Measurements from ENCODE around the gene WDR4.
"Not testable (repeated sequence)": the region's sequence is repeated elsewhere in the genome, so short reads cannot be mapped to it uniquely, and the experiment has no call there.

WDR4 gene

GRCh38 chr21:42815217-42815616 lies 64.1 kb downstream of the WDR4 start:
- DNase-seq (ENCODE audit: low read depth): no peak

- DNase-seq (ENCODE audit: low read depth): not testable (repeated sequence)
Measured at GRCh38 chr21:42812528-42813241, 66.7 kb downstream of the WDR4 start.

GRCh38 chr21:42811960-42812359 lies 67.4 kb downstream of the WDR4 start:
- DNase-seq (ENCODE audit: low read depth): no peak

DNA sequence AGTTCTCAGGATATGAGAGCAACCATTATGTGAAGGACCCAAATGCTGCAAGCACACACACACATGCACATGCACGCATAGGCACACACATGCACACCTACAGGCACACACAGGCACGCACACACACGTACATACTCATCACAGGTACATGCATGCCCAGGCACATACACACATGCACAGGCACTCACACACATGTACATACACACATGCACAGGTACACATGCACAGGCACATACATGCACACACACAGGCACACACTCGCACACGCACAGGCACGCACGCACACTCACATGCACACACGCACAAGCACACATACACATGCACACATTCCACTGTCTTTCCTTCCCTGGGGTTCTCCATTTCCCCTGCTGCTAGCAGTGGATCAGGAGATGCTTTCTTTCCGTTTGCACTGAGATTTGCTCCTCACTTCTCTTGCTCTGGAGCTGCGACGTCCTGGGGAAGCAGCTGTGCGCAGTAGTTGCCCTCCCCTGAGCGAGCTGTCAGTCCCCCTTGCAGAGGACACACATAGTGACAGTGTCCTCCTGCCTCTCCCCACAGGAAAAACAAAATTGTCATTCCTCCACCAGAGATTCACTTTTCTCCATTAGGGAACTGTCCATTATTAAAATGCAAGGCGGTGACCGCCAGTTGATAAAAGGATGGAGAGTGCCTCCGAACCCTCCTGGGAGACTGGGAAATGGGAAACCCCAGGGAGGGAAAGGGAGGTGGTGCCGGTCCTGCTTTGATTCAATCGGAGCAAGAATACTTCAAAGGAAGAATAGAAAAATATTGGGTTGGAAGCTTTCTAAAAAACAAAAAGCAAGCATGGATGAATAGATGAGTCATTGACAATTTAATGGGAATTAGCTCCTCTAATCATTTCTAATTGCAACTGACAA lies 69.5 kb downstream of the WDR4 start:
- DNase-seq (ENCODE audit: low read depth): no peak

- no peak for DNase-seq (ENCODE audit: low read depth)
Measured at GRCh38 chr21:42809171-42809570, 70.2 kb downstream of the WDR4 start.

GRCh38 chr21:42807938-42808613 lies 71.3 kb downstream of the WDR4 start:
- no peak for DNase-seq (ENCODE audit: low read depth)

- DNase-seq (ENCODE audit: low read depth): not testable (repeated sequence)
Measured at GRCh38 chr21:42807293-42807895, 71.9 kb downstream of the WDR4 start.

GRCh38 chr21:42806509-42807140 lies 72.7 kb downstream of the WDR4 start:
- no peak for DNase-seq (ENCODE audit: low read depth)

GRCh38 chr21:42801616-42802015 lies 77.7 kb downstream of the WDR4 start:
- DNase-seq (ENCODE audit: low read depth): not testable (repeated sequence)

DNA sequence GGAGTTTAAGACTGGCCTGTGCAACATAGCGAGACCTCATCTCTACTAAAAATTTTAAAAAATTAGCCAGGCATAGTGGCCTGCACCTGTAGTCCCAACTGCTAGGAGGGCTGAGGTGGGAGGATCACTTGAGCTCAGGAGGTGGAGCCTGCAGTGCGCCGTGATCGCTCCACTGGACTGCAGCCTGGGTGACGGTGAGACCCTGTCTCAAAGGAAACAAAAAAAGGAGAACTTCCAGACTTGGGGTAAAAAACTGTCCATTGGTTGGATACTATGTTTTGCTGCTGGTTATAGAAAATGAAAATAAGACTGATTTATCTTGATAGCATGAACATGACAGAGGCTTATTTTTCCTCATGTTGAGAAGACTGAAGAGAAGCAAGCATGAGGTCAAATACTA lies 79.4 kb downstream of the WDR4 start:
- no peak for DNase-seq (ENCODE audit: low read depth)

DNA sequence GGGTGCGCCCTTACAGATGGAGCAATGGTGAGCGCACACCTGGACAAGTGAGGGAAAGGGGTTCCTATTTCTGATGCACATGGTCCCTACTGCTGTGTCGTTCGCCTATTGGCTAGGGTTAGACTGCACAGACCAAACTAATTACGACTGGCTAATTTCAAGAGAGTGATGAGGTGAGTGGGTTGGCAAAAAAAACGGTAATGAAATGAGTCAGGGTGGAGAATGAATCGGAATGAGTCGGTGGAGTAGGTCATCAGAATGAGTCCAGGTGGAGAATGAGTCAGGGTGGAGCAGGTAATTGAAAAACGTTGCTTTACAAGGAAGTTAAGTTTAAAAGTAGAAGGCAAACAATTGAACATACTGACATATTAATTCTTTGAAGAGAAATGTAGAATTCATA lies 79.8 kb downstream of the WDR4 start:
- DNase-seq (ENCODE audit: low read depth): no peak
